Peyer's patch (tissue), 4 donors: ENCODE data around the gene PHF21B. TPM values are rescaled to one million over a fixed set of nuclear protein-coding genes. Genes with fewer than 3 reads are reported as not detected.

Source experiments
- DNase-seq, 3 donors: peaks; one replicate each; pipeline ENCODE4 v3.0.0-alpha.2; 2017 to 2019
- H3K27ac ChIP-seq, 4 donors: fragments of 200-600 bp; sonication (generic); one replicate each; pipeline ENCODE4 v1.5.1; 2016 to 2019
- H3K27me3 ChIP-seq, 2 donors: fragments of 200-600 bp; sonication (generic); one replicate each; pipeline ENCODE4 v1.5.1; 2019
- H3K36me3 ChIP-seq, 3 donors: fragments of 200-600 bp; sonication (generic); one replicate each; pipeline ENCODE4 v1.5.1; 2016 to 2019
- H3K4me1 ChIP-seq, 4 donors: fragments of 200-600 bp; sonication (generic); one replicate each; pipeline ENCODE4 v1.5.1; 2016 to 2019
- H3K4me3 ChIP-seq, 4 donors: fragments of 200-600 bp; sonication (generic); 1 replicate in 3 of 4; 2 replicates in 1 of 4; pipeline ENCODE4 v1.5.1; 2016 to 2019; ENCODE audit warnings: mild to moderate bottlenecking in 1 of 4
- H3K9me3 ChIP-seq, 4 donors: fragments of 200-600 bp; sonication (generic); one replicate each; pipeline ENCODE4 v1.5.1; 2016 to 2019; ENCODE audit warnings: mild to moderate bottlenecking in 1 of 4
- POLR2A ChIP-seq, 2 donors: fragments of 450-650 bp; IDR thresholded peaks; one replicate each; pipeline ENCODE4 v1.5.1; 2017; ENCODE audit warnings: antibody characterized with exemption in 2 of 2, mild to moderate bottlenecking in 2 of 2, moderate library complexity in 2 of 2
- total RNA-seq, 4 donors: library from RNA; depleted of rRNA; stranded (reverse); fragments of >200 nt; gene quantifications; one replicate each; pipeline ENCODE4 v1.1.0, GENCODE V29; 2016
- TF ChIP-seq, protein P1 (sequence below), 6 experiments: fragments of 450-650 bp in 4 of 6; fragments of 200-600 bp in 2 of 6; sonication (generic) in 1 of 6; IDR thresholded peaks; one replicate each; pipeline ENCODE4 v1.5.1; 2017 to 2019; ENCODE audit warnings: antibody characterized with exemption in 6 of 6, mild to moderate bottlenecking in 3 of 6, moderate library complexity in 1 of 6

PHF21B gene
- total RNA-seq, 4 donors from 2014 or later, result not detected

DNA sequence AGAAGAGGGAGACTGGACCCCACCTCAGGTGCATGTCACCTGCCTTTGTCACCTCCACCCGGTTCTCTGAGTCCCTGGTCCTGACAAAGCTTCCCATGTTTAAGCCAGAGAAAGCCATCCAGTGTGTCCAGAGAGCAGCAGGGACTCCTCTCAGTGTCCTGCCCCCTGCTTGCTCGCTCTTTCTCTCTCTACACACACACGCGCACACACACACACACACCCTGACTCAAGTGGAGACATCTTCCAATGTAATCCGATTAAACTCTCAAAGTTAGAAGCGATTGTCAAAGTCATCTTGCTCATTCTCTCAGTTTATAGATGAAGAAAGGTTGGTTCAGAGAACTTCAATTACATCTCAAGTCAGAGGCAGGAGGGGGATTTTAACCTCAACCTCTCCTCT is 19.7 kb upstream of the PHF21B start:
- Histone ChIP-seq H3K4me3 (no peak overlapping the region), H3K9me3 (no peaks in the 10 kb centered on the region), H3K36me3 (no peaks in the 10 kb centered on the region), H3K27ac (no peak overlapping the region), H3K4me1 (no peaks in the 10 kb centered on the region), H3K27me3 (no peaks in the 10 kb centered on the region)
- DNase-seq, result no peak
- TF ChIP-seq, protein P1, sequence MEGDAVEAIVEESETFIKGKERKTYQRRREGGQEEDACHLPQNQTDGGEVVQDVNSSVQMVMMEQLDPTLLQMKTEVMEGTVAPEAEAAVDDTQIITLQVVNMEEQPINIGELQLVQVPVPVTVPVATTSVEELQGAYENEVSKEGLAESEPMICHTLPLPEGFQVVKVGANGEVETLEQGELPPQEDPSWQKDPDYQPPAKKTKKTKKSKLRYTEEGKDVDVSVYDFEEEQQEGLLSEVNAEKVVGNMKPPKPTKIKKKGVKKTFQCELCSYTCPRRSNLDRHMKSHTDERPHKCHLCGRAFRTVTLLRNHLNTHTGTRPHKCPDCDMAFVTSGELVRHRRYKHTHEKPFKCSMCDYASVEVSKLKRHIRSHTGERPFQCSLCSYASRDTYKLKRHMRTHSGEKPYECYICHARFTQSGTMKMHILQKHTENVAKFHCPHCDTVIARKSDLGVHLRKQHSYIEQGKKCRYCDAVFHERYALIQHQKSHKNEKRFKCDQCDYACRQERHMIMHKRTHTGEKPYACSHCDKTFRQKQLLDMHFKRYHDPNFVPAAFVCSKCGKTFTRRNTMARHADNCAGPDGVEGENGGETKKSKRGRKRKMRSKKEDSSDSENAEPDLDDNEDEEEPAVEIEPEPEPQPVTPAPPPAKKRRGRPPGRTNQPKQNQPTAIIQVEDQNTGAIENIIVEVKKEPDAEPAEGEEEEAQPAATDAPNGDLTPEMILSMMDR (IDR thresholded peaks at IDR 0.05), result no peak
- no peak for TF ChIP-seq POLR2A (IDR thresholded peaks at IDR 0.05)

DNA sequence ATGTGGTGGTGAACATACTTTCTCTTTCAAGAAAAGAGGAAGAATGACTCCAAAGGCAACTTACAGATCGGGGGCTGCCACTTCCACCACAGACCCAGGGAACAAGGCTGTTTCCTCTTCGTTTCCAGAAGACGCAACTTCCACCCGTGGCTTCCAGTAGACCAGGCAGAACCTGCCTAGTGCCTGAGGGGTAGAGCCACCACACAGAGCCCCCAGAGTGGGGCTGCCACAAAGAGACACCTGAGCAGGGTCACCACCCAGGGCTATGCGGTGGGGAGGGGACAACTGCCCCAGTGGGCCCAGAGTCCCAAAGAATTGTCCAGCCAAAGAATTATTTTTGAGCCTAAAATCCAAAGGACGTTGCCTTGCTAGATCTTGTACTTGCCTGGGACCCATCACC is 16.7 kb upstream of the PHF21B start:
- Histone ChIP-seq H3K9me3 (no peaks in the 10 kb centered on the region), H3K4me1 (no peaks in the 10 kb centered on the region)
- TF ChIP-seq POLR2A (IDR thresholded peaks at IDR 0.05), result no peak
- TF ChIP-seq, protein P1 (IDR thresholded peaks at IDR 0.05), result no peak

DNA sequence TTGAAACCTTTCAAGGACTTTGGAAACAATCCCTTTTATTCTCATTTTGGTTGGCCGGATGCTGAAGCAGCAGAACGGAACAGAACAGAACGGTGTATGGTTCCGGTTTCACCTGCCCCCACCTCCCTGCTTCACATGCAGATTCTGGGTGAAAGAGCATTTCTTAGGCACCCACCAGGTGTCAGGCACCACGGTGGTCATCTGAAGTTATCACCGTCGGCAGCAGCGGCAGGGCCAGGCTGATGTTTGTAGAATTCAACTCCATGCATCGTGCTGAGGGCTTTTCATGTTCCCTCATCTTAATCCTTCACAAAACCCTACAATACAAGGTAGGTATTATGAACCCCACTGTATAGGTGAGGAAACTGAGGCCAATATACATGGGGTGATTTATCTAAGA is 13.6 kb upstream of the PHF21B start:
- Histone ChIP-seq H3K36me3 (no peaks in the 10 kb centered on the region), H3K27ac (no peak overlapping the region), H3K4me1 (no peaks in the 10 kb centered on the region), H3K9me3 (no peaks in the 10 kb centered on the region), H3K27me3 (no peaks in the 10 kb centered on the region), H3K4me3 (no peak overlapping the region)
- DNase-seq, result no peak
- TF ChIP-seq POLR2A (IDR thresholded peaks at IDR 0.05), result no peak
- TF ChIP-seq, protein P1 (IDR thresholded peaks at IDR 0.05), result no peak

More for the DNA sequence above, 16.7 kb upstream of the PHF21B start:
- H3K36me3 ChIP-seq, result no peaks in the 10 kb centered on the region
- no peak overlapping the region for H3K4me3 ChIP-seq
- no peaks in the 10 kb centered on the region for H3K27me3 ChIP-seq
- DNase-seq, result no peak
- no peak overlapping the region for H3K27ac ChIP-seq

DNA sequence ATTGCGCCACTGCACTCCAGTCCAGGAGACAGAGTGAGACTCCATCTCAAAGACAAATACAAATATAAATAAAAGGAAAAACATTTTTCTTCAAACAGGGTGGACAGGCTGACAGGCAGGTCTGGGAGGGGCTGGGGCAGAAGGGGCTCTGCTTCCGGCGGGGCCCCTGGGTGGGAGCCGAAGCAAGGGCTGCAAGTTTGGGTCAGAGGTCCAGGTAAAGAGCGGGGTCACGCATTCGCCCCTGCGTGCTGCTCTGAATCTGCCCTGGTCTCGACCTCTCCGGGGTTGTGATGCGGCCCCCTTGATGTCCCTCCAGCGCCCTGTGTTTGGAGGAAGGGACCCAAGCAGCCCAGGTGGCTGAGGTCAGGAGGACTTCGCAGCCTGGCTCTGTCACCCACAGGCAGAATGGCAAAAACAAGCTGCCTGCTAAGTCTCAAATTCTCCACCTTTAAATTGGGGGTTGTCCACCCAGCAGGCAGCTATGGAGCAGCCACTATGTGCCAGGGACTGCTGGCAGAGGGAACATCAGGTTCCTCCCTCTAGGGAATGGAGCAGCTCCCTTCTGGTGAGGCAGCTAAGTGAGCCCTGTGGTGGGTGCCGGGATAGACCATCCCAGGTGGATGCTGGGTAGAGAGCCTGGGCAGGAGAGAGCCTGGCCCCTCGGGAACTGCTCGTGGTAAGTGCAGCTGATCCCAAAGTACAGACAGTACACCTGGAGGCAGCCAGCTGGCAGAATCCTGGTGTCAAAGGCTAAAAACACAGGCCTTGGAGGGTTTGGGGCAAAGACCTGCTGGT is 10.3 kb upstream of the PHF21B start:
- DNase-seq, result no peak
- H3K27ac ChIP-seq, result no peak overlapping the region
- no peak overlapping the region for H3K4me3 ChIP-seq
- no peak for TF ChIP-seq POLR2A (IDR thresholded peaks at IDR 0.05)
- TF ChIP-seq, protein P1 (IDR thresholded peaks at IDR 0.05), result no peak
- no peaks in the 10 kb centered on the region for H3K36me3 ChIP-seq
- no peaks in the 10 kb centered on the region for H3K27me3 ChIP-seq
- no peaks in the 10 kb centered on the region for H3K4me1 ChIP-seq
- no peaks in the 10 kb centered on the region for H3K9me3 ChIP-seq

DNA sequence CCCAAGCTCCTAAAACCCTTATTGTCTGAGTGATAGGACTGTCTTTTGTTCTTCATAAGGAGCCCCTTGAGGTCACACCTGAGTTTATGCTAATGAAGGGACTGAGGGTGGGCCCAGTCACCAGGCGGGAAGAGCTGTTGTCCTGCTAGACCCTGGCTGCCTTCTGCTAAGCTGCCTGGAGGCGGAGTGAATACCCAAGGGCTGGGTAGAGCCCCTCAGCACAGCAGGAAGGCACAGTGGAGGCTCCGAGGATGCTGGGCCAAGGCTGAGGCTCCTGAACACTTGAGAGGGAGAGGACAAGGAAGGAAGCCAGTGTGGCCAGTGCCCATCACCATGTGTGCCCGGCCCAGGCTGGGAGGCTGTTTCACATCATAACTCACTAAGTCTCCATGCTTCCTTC is 4.8 kb upstream of the PHF21B start:
- DNase-seq, result no peak
- TF ChIP-seq, protein P1 (IDR thresholded peaks at IDR 0.05), result no peak
- TF ChIP-seq POLR2A (IDR thresholded peaks at IDR 0.05), result no peak
- no peaks in the 10 kb centered on the region for H3K9me3 ChIP-seq
- peaks cover 0 to 13% of the 10 kb centered on the region in 2 donors for H3K27me3 ChIP-seq
- H3K27ac ChIP-seq, result no peak overlapping the region
- peaks cover 0 to 9% (median 0%) of the 10 kb centered on the region in 4 donors for H3K4me1 ChIP-seq
- H3K4me3 ChIP-seq, result no peak overlapping the region
- H3K36me3 ChIP-seq, result no peaks in the 10 kb centered on the region
